Body of pancreas (tissue), 4 donors: ENCODE data around the gene DMXL2. TPM values are rescaled to one million over a fixed set of nuclear protein-coding genes. Genes with fewer than 3 reads are reported as not detected.

Experiments
- ATAC-seq: fragments of 150-250 bp; one replicate; pipeline ENCODE4 v1.9.1; 2016
- DNase-seq, 4 donors: peaks; one replicate each; pipeline ENCODE4 v3.0.0-alpha.2; 2019
- H3K27ac ChIP-seq, 4 donors: fragments of 200-600 bp; sonication (generic); 1 replicate in 3 of 4; 2 replicates in 1 of 4; pipeline versions ENCODE4 v1.5.1 to v1.6.1; 2016 to 2019; ENCODE audit warnings: mild to moderate bottlenecking in 1 of 4, mixed read lengths in 1 of 4, moderate library complexity in 1 of 4
- H3K27me3 ChIP-seq, 2 donors: fragments of 200-600 bp; sonication (generic); one replicate each; pipeline ENCODE4 v1.6.0; 2016; ENCODE audit warnings: mild to moderate bottlenecking in 1 of 2
- H3K36me3 ChIP-seq, 2 donors: fragments of 200-600 bp; sonication (generic); replicated peaks in 1 of 2; 2 replicates each; pipeline ENCODE4 v1.5.1; 2016; ENCODE audit warnings: low read depth in 2 of 2; ENCODE audit not compliant: insufficient read depth in 1 of 2
- H3K4me1 ChIP-seq: fragments of 200-600 bp; sonication (generic); one replicate; pipeline ENCODE4 v1.6.0; 2016
- H3K4me3 ChIP-seq, 2 donors: fragments of 200-600 bp; sonication (generic); 1 replicate in 1 of 2; 2 replicates in 1 of 2; pipeline ENCODE4 v1.5.1; 2016 to 2019
- H3K9me3 ChIP-seq, 3 donors: fragments of 200-600 bp; sonication (generic); 1 replicate in 2 of 3; 2 replicates in 1 of 3; pipeline ENCODE4 v1.5.1; 2016
- CTCF ChIP-seq, 7 experiments: fragments of 450-650 bp in 4 of 7; fragments of 200-600 bp in 3 of 7; sonication (generic) in 3 of 7; IDR thresholded peaks; one replicate each; pipeline ENCODE4 v1.5.1; 2016 to 2019; ENCODE audit warnings: antibody characterized with exemption in 7 of 7
- POLR2A ChIP-seq, 3 donors: fragments of 450-650 bp; IDR thresholded peaks; one replicate each; pipeline ENCODE4 v1.6.1; 2016; ENCODE audit warnings: antibody characterized with exemption in 3 of 3, mild to moderate bottlenecking in 2 of 3
- WGBS, 2 donors: methylation state at CpG; one replicate each; pipeline ENCODE4 v1.1.5; 2017; 5-methylcytosine and 5-hydroxymethylcytosine counted together
- intact Hi-C: fragments of 100-400 bp; cut with DNase I; formaldehyde crosslinking; loops from one replicate; pipeline ENCODE4 v1.15.1; 2023
- total RNA-seq, 2 donors: library from RNA; depleted of rRNA; stranded (reverse); fragments of >200 nt; gene quantifications; one replicate each; pipeline ENCODE4 v1.1.0, GENCODE V29; 2016

DMXL2 gene
- total RNA-seq, 2 donors from 2014 or later: 34.8 to 48.1 TPM

GRCh38 chr15:51401872-51402517 lies 220.6 kb downstream of the DMXL2 start:
- WGBS, 2 donors: 25 to 31% methylated on average over 8 to 12 of the region's 12 CpGs
- Histone ChIP-seq H3K27me3 (no peaks in the 10 kb centered on the region), H3K27ac (no peak overlapping the region), H3K4me3 (no peak overlapping the region), H3K4me1 (no peaks in the 10 kb centered on the region), H3K36me3 (no peaks in the 10 kb centered on the region), H3K9me3 (no peaks in the 10 kb centered on the region)
- DNase-seq (peak; percentile 43 to 53 (median 46)), ATAC-seq (peak; percentile 40)
- intact Hi-C loops: no loop called here
- TF ChIP-seq CTCF (IDR thresholded peaks at IDR 0.05): peak; percentile 41 to 56 (median 48)
- TF ChIP-seq POLR2A (IDR thresholded peaks at IDR 0.05): no peak

GRCh38 chr15:51401051-51401780 lies 221.4 kb downstream of the DMXL2 start:
- H3K27ac ChIP-seq: no peak overlapping the region
- no peak overlapping the region for H3K4me3 ChIP-seq
- intact Hi-C loops: no loop called here
- no peak for ATAC-seq
- no peaks in the 10 kb centered on the region for H3K4me1 ChIP-seq
- H3K27me3 ChIP-seq: no peaks in the 10 kb centered on the region
- DNase-seq: no peak
- H3K9me3 ChIP-seq: no peaks in the 10 kb centered on the region
- WGBS, 2 donors: 74 to 76% methylated on average over 7 of the region's 7 CpGs
- H3K36me3 ChIP-seq: no peaks in the 10 kb centered on the region
- TF ChIP-seq CTCF (IDR thresholded peaks at IDR 0.05) (no peak), POLR2A (IDR thresholded peaks at IDR 0.05) (no peak)

- no peak for DNase-seq
- H3K4me1 ChIP-seq: no peaks in the 10 kb centered on the region
- H3K4me3 ChIP-seq: no peak overlapping the region
- no peaks in the 10 kb centered on the region for H3K36me3 ChIP-seq
- intact Hi-C loops: no loop called here
- H3K9me3 ChIP-seq: no peaks in the 10 kb centered on the region
- TF ChIP-seq POLR2A (IDR thresholded peaks at IDR 0.05): no peak
- TF ChIP-seq CTCF (IDR thresholded peaks at IDR 0.05): no peak
- no peak overlapping the region for H3K27ac ChIP-seq
- no peak for ATAC-seq
- no peaks in the 10 kb centered on the region for H3K27me3 ChIP-seq
- 72 to 76% methylated on average over 8 to 9 of the region's 9 CpGs for WGBS, 2 donors
Measured at GRCh38 chr15:51398626-51399025, 223.9 kb downstream of the DMXL2 start.

Other genes starting within 250 kb of the DMXL2 start
- 1 to 10 TPM; 2.9 to 6.3 TPM for gene SCG3, start 58.7 kb upstream of the DMXL2 start, total RNA-seq
- 10 to 100 TPM in 1 of 2 donors, 1 to 10 TPM in 1; 8.0 to 20.1 TPM for gene LYSMD2, start 114.9 kb upstream of the DMXL2 start, total RNA-seq
- 1 to 10 TPM; 6.5 to 7.3 TPM for gene TMOD2, start 128.8 kb upstream of the DMXL2 start, total RNA-seq
- gene TMOD3, start 206.9 kb upstream of the DMXL2 start, total RNA-seq: 10 to 100 TPM in 1 of 2 donors, 1 to 10 TPM in 1; 9.2 to 11.2 TPM